ENCODE measurements around the gene PCGF3. TPM values are rescaled to one million over a fixed set of nuclear protein-coding genes. Genes with fewer than 3 reads are reported as not detected.

PCGF3 gene
- total RNA-seq, 1 donor: 43.1 TPM

GRCh38 chr4:770022-770421 is 64.4 kb downstream of the PCGF3 start:
- H3K27ac ChIP-seq (ENCODE audit: low read depth, low read length): no peak overlapping the region
- peaks cover 71% of the 10 kb centered on the region for H4K20me1 ChIP-seq (ENCODE audit: insufficient read depth, low read length)
- peaks cover 73% of the 10 kb centered on the region for H3K36me3 ChIP-seq (ENCODE audit: insufficient read depth, low read length)
- peak; percentile 81 for DNase-seq (ENCODE audit: insufficient read length, low spot score, missing footprints)
- peaks cover 87% of the 10 kb centered on the region for H3K79me2 ChIP-seq (ENCODE audit: insufficient read depth, low read length)
- peaks cover 17% of the 10 kb centered on the region for H3K4me1 ChIP-seq (ENCODE audit: insufficient read depth, low read length)
- H3K4me2 ChIP-seq (ENCODE audit: insufficient read depth, low read length): no peak overlapping the region
- H2AFZ ChIP-seq (ENCODE audit: low read length): no peak overlapping the region
- TF ChIP-seq CTCF (IDR thresholded peaks at IDR 0.05; ENCODE audit: extremely low read depth, low read depth, low read length): no peak
- no peaks in the 10 kb centered on the region for H3K27me3 ChIP-seq (ENCODE audit: insufficient read depth, low read length)
- no peaks in the 10 kb centered on the region for H3K9me3 ChIP-seq (ENCODE audit: low read depth, low read length)
- H3K4me3 ChIP-seq (ENCODE audit: insufficient read depth, low read length): no peak overlapping the region

DNA sequence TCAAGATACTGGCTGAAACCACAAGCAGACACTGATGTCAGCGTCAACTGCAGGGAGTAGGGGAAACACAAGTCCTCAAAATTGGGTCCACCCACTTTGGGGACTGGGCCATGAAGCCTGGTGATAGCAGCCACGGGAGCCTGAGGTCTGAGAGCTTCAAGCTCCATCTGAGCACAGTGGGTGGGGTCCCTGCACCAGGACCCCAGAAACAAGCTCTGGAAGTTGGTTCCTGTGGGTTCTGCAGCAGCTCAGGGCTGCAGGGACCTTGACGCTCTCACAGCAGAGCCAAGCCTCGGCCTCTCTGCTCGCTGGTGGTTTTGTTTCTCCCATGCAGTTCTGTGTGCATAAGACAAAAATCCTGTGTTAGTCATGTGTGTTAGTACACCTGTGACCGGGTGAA is 65.8 kb downstream of the PCGF3 start:
- DNase-seq (ENCODE audit: insufficient read length, low spot score, missing footprints): peak; percentile 69
- Histone ChIP-seq H3K4me2 (ENCODE audit: insufficient read depth, low read length) (no peak overlapping the region), H3K4me1 (ENCODE audit: insufficient read depth, low read length) (peaks cover 8% of the 10 kb centered on the region), H3K4me3 (ENCODE audit: insufficient read depth, low read length) (no peak overlapping the region), H3K27me3 (ENCODE audit: insufficient read depth, low read length) (no peaks in the 10 kb centered on the region), H3K36me3 (ENCODE audit: insufficient read depth, low read length) (peaks cover 73% of the 10 kb centered on the region), H4K20me1 (ENCODE audit: insufficient read depth, low read length) (peaks cover 71% of the 10 kb centered on the region), H3K27ac (ENCODE audit: low read depth, low read length) (no peak overlapping the region), H3K79me2 (ENCODE audit: insufficient read depth, low read length) (peaks cover 95% of the 10 kb centered on the region), H3K9me3 (ENCODE audit: low read depth, low read length) (no peaks in the 10 kb centered on the region), H2AFZ (ENCODE audit: low read length) (no peak overlapping the region)
- TF ChIP-seq CTCF (IDR thresholded peaks at IDR 0.05; ENCODE audit: extremely low read depth, low read depth, low read length): no peak

GRCh38 chr4:772118-772517 is 66.5 kb downstream of the PCGF3 start:
- no peak for TF ChIP-seq CTCF (IDR thresholded peaks at IDR 0.05; ENCODE audit: extremely low read depth, low read depth, low read length)
- peaks cover 71% of the 10 kb centered on the region for H4K20me1 ChIP-seq (ENCODE audit: insufficient read depth, low read length)
- no peak overlapping the region for H2AFZ ChIP-seq (ENCODE audit: low read length)
- no peak overlapping the region for H3K4me3 ChIP-seq (ENCODE audit: insufficient read depth, low read length)
- no peaks in the 10 kb centered on the region for H3K9me3 ChIP-seq (ENCODE audit: low read depth, low read length)
- peaks cover 72% of the 10 kb centered on the region for H3K36me3 ChIP-seq (ENCODE audit: insufficient read depth, low read length)
- no peaks in the 10 kb centered on the region for H3K27me3 ChIP-seq (ENCODE audit: insufficient read depth, low read length)
- no peak overlapping the region for H3K4me2 ChIP-seq (ENCODE audit: insufficient read depth, low read length)
- peaks cover 93% of the 10 kb centered on the region for H3K79me2 ChIP-seq (ENCODE audit: insufficient read depth, low read length)
- H3K4me1 ChIP-seq (ENCODE audit: insufficient read depth, low read length): peaks cover 4% of the 10 kb centered on the region
- DNase-seq (ENCODE audit: insufficient read length, low spot score, missing footprints): peak; percentile 43
- peak overlapping the region; percentile 10 for H3K27ac ChIP-seq (ENCODE audit: low read depth, low read length)

- peak; percentile 76 for DNase-seq (ENCODE audit: insufficient read length, low spot score, missing footprints)
- Histone ChIP-seq H3K36me3 (ENCODE audit: insufficient read depth, low read length) (peaks cover 71% of the 10 kb centered on the region), H3K9me3 (ENCODE audit: low read depth, low read length) (no peaks in the 10 kb centered on the region), H3K4me3 (ENCODE audit: insufficient read depth, low read length) (no peak overlapping the region), H3K4me2 (ENCODE audit: insufficient read depth, low read length) (no peak overlapping the region), H4K20me1 (ENCODE audit: insufficient read depth, low read length) (peaks cover 70% of the 10 kb centered on the region), H3K4me1 (ENCODE audit: insufficient read depth, low read length) (peaks cover 4% of the 10 kb centered on the region), H3K79me2 (ENCODE audit: insufficient read depth, low read length) (peaks cover 93% of the 10 kb centered on the region), H3K27me3 (ENCODE audit: insufficient read depth, low read length) (no peaks in the 10 kb centered on the region), H2AFZ (ENCODE audit: low read length) (no peak overlapping the region), H3K27ac (ENCODE audit: low read depth, low read length) (no peak overlapping the region)
- no peak for TF ChIP-seq CTCF (IDR thresholded peaks at IDR 0.05; ENCODE audit: extremely low read depth, low read depth, low read length)
Observed at GRCh38 chr4:772776-773175, 67.1 kb downstream of the PCGF3 start.

Data from osteoblast (primary cell).